ENCODE results near the gene IGF2BP3.
"Not testable (repeated sequence)": the region's sequence is repeated elsewhere in the genome, so short reads cannot be mapped to it uniquely, and the experiment has no call there.

The IGF2BP3 gene

DNA sequence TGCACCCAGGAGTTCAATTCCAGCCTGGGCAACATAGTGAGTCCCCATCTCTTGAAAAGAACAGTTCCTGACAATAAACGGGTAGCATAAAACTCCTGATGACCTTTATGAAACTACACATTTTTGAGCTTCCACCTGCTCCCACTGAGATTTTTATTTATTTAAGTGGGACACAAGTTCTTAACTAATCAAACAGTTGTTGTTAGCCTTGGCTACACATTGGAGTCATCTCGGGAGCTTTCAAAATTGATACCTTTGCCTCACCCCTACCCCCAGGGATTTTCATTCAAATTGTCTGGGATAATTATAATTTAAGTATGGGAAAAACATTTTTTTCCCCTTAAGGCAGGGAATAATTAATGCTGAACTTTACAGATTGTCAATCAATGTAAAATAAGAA lies 131.9 kb downstream of the IGF2BP3 start:
- no peak for DNase-seq

DNA sequence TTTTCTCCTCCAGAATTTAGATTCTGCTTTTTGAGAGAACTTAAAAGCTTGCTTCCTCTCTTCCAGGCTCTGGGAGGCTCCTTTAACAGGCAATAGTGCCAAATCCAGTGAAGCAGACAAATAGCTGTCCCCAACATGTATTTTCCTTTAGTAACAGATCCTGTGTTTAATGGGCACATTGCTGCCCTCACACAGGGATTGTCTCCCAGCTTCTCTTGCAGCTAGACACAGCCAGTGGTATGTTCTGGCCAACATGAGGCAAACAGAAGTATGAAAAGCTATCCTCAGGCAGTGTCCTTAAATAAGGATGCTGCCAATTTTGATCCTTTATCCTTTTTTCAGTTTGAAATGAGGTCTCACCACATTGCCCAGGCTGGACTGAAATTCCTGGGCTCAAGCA lies 132.9 kb downstream of the IGF2BP3 start:
- DNase-seq = no peak

GRCh38 chr7:23336799-23337283 lies 133.4 kb downstream of the IGF2BP3 start:
- DNase-seq = no peak

DNA sequence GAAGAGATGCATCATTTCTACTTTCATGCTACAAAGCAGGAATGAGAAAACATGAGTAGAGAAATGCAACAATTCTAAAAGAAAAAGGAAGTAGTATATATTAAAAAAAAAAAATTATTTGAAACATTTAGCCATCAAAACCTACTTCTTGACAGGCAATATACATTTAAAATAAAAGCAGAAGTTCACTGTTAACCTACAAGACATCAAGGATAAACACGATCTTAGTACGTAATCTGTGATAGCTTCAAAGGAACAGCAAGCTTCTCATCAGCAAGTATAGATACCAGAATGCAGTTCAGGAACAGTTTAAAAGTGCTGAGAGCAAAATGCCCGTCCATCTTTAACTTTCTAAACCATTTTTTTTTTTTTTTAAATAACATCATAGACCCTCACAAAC lies 134.2 kb downstream of the IGF2BP3 start:
- no peak for DNase-seq

- DNase-seq = peak; percentile 82 to 96
These were observed 134.7 kb downstream of the IGF2BP3 start for GRCh38 chr7:23335621-23336020.

DNA sequence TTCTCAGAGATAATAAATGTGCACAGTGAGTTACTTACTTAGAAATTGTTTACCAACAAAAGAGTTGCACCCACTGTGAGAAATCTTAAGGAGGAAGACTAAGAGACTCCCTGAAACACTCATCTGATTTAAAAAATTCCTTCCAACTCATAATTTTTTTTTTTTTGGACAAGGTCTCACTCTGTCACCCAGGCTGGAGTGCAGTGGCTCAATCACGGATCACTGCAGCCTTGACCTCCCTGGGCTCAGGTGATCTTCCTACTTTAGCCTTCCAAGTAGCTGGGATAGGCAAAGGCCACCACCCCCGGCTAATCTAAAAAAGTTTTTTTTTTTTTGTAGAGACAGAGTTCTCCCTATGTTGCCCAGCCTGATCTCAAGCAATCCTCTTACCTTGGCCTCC lies 135.2 kb downstream of the IGF2BP3 start:
- no peak for DNase-seq

GRCh38 chr7:23334482-23335056 lies 135.7 kb downstream of the IGF2BP3 start:
- peak; percentile 82 to 91 for DNase-seq

- DNase-seq = peak; percentile 20 to 73
These were observed 136.5 kb downstream of the IGF2BP3 start for GRCh38 chr7:23333671-23334246.

- DNase-seq = peak; percentile 20 to 44
These were observed 137.2 kb downstream of the IGF2BP3 start for GRCh38 chr7:23332910-23333612.

GRCh38 chr7:23332193-23332592 lies 138.1 kb downstream of the IGF2BP3 start:
- DNase-seq = no peak

DNA sequence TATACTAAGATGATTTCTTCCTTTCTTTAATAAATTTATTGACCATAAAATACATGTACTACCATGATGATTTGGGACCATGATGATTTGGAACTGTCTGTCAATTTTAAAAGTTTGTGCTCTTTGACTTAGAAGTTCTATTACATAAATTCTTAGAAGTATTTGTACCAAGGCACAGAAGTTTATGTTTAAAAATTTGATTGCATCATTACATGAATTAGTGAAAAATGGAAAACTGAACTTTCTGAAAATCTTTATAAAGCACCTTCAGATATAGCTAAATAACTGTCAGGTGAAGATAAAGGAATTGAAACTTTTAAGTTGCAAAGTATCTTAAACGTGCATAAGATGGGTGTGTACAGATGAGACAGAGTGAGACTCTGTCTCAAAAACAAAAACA lies 139.2 kb downstream of the IGF2BP3 start:
- DNase-seq = no peak

- no peak for DNase-seq
These were observed 154.9 kb downstream of the IGF2BP3 start for GRCh38 chr7:23315366-23315765.

DNA sequence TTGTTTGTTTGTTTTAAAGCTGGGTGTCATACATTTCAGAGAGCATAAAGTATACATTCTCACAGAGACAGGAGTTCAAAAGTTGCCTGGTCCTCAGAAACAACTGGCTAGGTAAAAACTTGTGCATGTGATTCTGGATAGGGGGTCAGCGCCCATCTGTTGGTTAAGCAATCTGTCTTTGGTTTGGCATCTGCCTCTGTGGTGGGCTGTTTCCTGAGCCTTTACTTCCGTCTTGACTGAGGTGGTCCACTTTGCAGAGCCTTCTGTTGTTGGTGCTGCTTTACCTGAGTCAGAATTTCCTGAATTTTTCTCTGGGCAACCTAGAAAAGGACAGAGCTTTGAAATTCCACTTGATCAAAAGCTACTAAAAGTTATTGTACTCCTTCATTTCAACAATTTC lies 158.2 kb downstream of the IGF2BP3 start:
- not testable (repeated sequence) for DNase-seq

DNA sequence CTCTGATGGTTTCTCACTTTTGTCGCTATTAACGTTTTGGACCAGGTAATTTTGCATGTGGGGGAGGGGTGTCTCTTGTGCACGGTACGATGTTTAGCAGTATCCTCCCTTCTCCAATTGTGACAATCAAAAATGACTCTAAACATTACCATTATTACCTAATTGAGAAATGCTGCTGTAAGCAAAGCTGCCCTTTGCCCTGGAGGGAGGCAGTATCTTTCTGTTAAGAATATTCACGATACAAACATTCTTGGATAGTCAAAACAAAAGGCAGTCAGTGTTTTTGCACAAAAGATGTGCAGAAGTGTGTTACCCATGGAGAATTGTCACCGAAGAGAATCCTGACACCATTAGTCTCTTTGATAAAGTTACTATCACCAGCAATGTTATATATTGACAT lies 161.5 kb downstream of the IGF2BP3 start:
- no peak for DNase-seq

DNA sequence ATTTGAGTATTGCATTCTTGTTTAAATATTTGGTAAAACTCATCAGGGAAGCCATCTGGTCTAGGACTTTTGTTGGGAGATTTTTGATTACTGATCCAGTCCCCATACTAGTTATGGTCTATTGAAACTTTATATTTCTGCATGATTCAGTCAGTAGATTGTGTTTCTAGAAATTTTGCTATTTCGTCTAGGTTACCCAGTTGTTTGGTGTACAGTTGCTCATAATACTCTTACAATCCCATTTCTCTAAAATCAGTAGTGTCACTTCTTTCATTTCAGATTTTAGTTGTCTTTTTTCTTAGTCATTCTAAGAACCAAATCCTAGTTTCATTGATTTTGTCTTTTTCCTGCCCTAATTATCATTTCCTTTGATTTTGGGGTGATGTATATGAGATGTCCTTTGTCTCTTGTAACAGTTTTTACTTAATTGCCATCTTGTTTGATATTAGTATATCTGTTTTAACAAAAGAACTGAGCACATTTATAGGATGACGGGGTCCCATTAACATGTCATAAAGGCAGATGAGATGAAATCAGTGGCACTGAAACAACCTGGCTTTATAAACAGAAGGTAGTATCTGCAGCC lies 163.3 kb downstream of the IGF2BP3 start:
- DNase-seq = no peak

- DNase-seq = no peak
These were observed 170.5 kb downstream of the IGF2BP3 start for GRCh38 chr7:23299770-23300300.

- peak; percentile 86 to 97 for DNase-seq
These were observed 171.2 kb downstream of the IGF2BP3 start, which contains the start of gene MALSU1 for GRCh38 chr7:23298885-23299769. Gene MALSU1 (plus strand): TSS chr7:23299339. CDS start chr7:23299353, 14 bp downstream.

- DNase-seq = peak; percentile 49 to 67
These were observed 172.0 kb downstream of the IGF2BP3 start for GRCh38 chr7:23298141-23298881.

DNA sequence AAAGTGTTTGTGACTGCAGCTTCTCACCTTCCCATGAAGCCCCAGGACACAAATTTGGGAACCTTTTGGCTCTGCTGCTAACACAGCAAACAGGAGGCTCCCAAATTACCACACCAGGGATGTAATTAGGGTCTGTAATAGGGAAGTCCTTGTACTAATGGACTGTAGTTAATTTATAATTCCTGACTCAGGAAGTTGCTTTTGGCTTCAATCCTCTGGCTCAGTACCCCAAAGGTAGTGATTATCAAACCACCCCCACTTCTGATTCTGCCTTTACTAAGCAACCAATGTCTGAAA lies 174.9 kb downstream of the IGF2BP3 start:
- DNase-seq = no peak

DNA sequence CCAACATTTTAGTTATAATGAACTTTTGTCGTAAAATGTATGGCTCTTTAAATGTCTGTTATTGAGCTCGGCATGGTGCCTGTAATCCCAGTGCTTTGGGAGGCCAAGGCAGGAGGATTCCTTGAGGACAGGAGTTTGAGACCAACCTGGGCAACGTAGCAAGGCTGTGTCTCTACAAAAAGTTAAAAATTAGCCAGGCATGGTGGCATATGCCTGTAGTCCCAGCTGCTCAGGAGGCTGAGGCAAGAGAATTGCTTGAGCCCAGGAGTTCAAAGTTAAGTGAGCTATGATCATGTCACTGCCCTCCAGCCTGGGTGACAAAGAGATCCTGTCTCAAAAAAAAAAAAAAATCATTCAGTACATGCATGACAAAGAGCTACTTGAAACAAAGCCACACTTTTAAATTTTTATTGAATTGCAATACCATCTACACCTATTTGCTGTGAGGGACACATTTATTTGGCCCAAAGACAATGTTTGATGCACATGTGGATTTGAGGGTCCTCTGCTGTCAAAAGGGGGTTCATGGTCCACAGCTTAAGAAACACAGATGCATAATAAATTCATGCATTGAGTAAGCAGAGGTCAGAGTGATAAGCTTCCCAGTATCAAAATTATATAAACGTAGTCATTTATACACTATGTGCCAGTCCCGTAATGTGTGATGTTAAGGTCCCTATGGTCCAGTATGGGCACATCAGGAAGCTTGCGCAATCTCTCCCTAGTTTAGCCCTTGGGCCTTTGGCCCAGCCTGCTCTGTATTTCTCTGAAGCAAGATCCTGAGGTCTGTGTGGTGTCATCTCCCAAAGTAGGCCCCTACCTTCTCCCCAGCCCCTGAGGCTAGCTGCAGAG lies 175.5 kb downstream of the IGF2BP3 start:
- DNase-seq = no peak

- DNase-seq = no peak
These were observed 176.7 kb downstream of the IGF2BP3 start for GRCh38 chr7:23293500-23294073.

All from NCI-H446 (cell line).